ENCODE data around the gene SRSF3. TPM values are rescaled to one million over a fixed set of nuclear protein-coding genes. Genes with fewer than 3 reads are reported as not detected.

Gene SRSF3
- total RNA-seq, 6 donors from 2014 or later, result 61.5 to 220 (median 167) TPM

DNA sequence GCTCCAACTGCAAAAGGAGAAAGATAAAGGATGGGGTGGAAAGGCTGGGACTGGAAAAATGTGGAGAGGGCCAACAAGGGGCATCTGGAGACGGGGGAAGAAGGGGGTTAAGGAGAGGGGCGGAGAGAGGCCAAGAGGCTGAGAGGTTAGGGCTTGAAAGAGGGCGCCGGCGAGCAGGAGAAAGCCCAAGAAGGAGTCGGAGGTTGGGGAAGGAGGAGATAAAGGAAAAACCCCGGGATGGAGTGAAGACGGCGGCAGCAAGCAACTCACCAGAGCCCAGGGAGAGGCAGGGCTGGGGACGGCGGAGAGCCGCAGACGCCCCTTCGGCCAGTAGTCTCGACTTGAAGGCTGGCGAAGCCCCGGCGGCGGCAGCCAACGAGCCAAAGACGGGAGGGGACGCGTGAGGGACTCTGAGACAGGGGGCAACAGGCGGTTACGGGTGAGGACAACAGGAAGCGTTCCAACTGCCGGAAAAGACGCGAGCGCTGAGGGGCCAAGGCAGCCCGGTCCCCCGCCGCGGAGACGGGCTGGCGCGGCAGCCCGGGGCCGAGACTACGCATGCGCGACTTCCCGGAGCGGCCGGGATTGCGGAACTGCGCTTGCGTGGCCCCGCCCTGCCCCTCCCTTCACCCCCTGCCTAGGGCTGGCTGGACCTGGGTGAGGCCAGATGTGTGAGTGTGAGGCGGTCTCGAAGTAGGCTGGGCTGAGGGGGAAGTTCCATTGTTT, 47.1 kb upstream of the SRSF3 start, which contains the start of gene STK38:
TSS of gene STK38 (minus strand) at position 560 of the 726 bp plus-strand sequence. CDS start 7,277 bp downstream, outside the sequence.
- Histone ChIP-seq H3K36me3 (no peaks in the 10 kb centered on the region), H3K27me3 (no peaks in the 10 kb centered on the region), H3K9me3 (no peaks in the 10 kb centered on the region), H3K27ac (peak within 1 kb of the TSS; percentile 90 to 99 (median 97)), H3K4me1 (peaks cover 23 to 46% (median 32%) of the 10 kb centered on the region in 4 donors), H3K4me3 (peak within 1 kb of the TSS; percentile 70 to 91 (median 77))
- DNase-seq, result peak; percentile 93 to 99
- peak; percentile 95 to 97 for ATAC-seq (ENCODE audit: low FRiP score in 2 of 2)
- WGBS, 2 donors, result 1% methylated on average over 32 to 49 of the region's 51 CpGs
- TF ChIP-seq, protein P1, sequence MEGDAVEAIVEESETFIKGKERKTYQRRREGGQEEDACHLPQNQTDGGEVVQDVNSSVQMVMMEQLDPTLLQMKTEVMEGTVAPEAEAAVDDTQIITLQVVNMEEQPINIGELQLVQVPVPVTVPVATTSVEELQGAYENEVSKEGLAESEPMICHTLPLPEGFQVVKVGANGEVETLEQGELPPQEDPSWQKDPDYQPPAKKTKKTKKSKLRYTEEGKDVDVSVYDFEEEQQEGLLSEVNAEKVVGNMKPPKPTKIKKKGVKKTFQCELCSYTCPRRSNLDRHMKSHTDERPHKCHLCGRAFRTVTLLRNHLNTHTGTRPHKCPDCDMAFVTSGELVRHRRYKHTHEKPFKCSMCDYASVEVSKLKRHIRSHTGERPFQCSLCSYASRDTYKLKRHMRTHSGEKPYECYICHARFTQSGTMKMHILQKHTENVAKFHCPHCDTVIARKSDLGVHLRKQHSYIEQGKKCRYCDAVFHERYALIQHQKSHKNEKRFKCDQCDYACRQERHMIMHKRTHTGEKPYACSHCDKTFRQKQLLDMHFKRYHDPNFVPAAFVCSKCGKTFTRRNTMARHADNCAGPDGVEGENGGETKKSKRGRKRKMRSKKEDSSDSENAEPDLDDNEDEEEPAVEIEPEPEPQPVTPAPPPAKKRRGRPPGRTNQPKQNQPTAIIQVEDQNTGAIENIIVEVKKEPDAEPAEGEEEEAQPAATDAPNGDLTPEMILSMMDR (IDR thresholded peaks at IDR 0.05), result peak in 2 of 6 experiments; percentile 13 to 21
- TF ChIP-seq POLR2AphosphoS5 (IDR thresholded peaks at IDR 0.05), result peak; percentile 93 to 99
- peak in 3 of 4 donors; percentile 76 to 99 (median 99) for TF ChIP-seq POLR2A (IDR thresholded peaks at IDR 0.05)
- peak in 1 of 4 donors; percentile 64 for TF ChIP-seq EP300 (IDR thresholded peaks at IDR 0.05)

DNA sequence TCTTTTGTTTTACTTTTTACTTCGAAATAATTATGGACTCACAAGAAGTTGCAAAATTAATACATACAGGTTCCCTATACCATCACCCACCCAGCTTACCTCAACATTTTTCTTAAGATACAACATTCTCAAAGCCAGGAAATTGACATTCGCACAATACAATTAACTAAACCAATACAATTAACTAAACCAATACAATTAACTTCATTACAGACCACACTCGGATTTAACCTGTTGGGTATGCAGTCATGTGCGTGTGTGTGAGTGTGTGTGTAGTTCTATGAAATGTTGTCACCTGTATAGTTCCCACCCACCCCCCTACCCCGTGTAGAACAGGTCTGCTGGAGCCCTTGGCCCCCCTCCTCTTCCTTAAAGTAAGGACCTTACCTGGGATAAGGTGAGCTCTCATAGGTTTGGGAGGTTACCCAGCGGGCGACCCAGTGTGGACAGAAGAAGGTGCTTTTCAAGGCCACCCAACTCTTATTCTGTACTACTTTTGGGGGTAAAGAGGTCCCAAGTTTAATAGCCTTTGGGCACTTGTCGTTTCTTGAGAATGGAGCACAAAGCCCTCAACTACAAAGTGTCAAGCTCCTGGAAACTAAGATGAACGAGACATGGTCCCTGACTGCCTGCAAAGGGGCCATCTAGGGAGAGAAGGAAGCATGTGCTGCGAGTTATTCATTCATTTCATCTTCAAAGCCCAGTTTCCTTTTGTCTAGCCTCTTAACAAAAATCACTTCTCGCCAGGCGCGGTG, 46.3 kb upstream of the SRSF3 start:
- Histone ChIP-seq H3K4me3 (peak overlapping the region in 3 of 4 donors; percentile 70 to 91 (median 80)), H3K36me3 (no peaks in the 10 kb centered on the region), H3K27me3 (no peaks in the 10 kb centered on the region), H3K9me3 (no peaks in the 10 kb centered on the region), H3K4me1 (peaks cover 23 to 41% (median 31%) of the 10 kb centered on the region in 4 donors), H3K27ac (peak overlapping the region; percentile 90 to 99 (median 97))
- TF ChIP-seq, protein P1 (IDR thresholded peaks at IDR 0.05), result no peak
- 57 to 62% methylated on average over 13 of the region's 13 CpGs for WGBS, 2 donors
- DNase-seq, result no peak
- no peak for ATAC-seq (ENCODE audit: low FRiP score in 2 of 2)

DNA sequence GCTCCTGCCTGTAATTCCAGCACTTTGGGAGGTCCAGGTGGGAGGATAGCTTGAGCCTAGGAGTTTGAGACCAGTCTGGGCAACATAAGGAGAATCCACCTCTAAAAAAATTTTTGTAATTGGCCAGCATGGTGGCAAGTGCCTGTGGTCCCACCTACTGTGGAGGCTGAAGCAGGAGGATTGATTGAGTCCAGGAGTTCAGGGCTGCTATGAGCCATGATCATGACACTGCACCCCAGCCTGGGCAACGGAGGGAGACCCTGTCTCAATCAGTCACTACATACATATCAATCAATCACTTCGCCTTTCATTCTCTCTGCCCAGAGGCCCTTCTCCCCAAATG, 45.8 kb upstream of the SRSF3 start:
- no peak overlapping the region for H3K27ac ChIP-seq
- no peaks in the 10 kb centered on the region for H3K36me3 ChIP-seq
- no peaks in the 10 kb centered on the region for H3K9me3 ChIP-seq
- 94 to 96% methylated on average over 2 of the region's 2 CpGs for WGBS, 2 donors
- peaks cover 23 to 36% (median 30%) of the 10 kb centered on the region in 4 donors for H3K4me1 ChIP-seq
- no peak for TF ChIP-seq EP300 (IDR thresholded peaks at IDR 0.05)
- TF ChIP-seq POLR2A (IDR thresholded peaks at IDR 0.05), result no peak
- TF ChIP-seq, protein P1 (IDR thresholded peaks at IDR 0.05), result no peak
- TF ChIP-seq POLR2AphosphoS5 (IDR thresholded peaks at IDR 0.05), result no peak
- no peaks in the 10 kb centered on the region for H3K27me3 ChIP-seq
- H3K4me3 ChIP-seq, result no peak overlapping the region
- DNase-seq (no peak), ATAC-seq (ENCODE audit: low FRiP score in 2 of 2) (no peak)

DNA sequence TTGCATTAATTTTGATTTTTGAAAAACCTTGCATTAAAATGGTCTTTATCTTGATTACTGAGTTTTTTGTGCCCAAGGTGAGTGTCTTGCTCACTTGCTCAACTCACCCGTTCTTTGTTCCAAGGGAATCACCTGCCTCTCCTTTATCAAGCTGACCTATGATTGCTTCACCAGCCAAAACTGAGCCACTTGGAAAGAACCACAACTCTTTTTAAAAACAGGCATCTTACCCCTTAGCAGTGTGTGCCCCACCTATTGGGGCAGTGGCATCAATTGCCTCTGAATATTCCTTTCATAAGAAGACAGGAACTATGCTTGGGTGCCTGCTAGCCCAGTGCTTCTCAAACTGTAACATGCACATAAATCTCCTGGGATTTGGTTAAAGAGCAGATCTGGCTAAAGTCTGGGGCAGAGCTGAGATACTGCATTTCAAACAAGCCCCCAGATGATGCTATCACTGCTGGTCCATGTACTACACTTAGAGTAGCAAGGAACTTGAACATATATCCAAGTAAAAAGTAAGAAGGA, 43.6 kb upstream of the SRSF3 start:
- Histone ChIP-seq H3K36me3 (no peaks in the 10 kb centered on the region), H3K27me3 (no peaks in the 10 kb centered on the region), H3K4me3 (no peak overlapping the region), H3K9me3 (no peaks in the 10 kb centered on the region), H3K4me1 (peaks cover 6 to 14% (median 11%) of the 10 kb centered on the region in 4 donors), H3K27ac (no peak overlapping the region)
- DNase-seq (no peak), ATAC-seq (ENCODE audit: low FRiP score in 2 of 2) (no peak)
- no peak for TF ChIP-seq POLR2AphosphoS5 (IDR thresholded peaks at IDR 0.05)
- no peak for TF ChIP-seq POLR2A (IDR thresholded peaks at IDR 0.05)
- TF ChIP-seq EP300 (IDR thresholded peaks at IDR 0.05), result no peak
- WGBS, 2 donors, result 73 to 84% methylated on average over 1 of the region's 1 CpG

DNA sequence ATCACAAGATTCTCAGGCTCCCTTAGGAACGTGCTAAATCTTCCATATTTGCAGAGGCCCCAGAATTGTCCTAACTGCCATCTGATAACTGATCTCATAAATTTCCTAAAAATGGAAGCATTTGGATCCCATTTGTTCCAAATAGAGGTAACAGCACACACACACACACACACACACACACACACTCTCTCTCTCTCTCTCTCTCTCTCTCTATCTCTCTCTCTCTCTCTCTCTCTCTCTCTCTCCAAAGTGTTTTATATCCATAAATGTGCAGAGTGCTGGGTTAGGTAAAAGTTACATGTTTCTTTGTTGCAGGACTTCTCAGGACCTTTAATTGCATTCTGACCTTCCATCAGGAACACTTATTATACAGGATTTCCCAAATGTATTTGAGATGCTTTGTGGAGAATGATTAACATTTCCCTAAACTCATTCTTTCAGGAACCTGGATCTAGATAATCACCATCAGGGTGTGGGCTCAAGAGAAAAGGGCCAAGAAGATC, 38.4 kb upstream of the SRSF3 start:
- no peak for TF ChIP-seq EP300 (IDR thresholded peaks at IDR 0.05)
- TF ChIP-seq POLR2A (IDR thresholded peaks at IDR 0.05), result no peak
- no peak for TF ChIP-seq POLR2AphosphoS5 (IDR thresholded peaks at IDR 0.05)
- TF ChIP-seq, protein P1 (IDR thresholded peaks at IDR 0.05), result no peak
- Histone ChIP-seq H3K9me3 (no peaks in the 10 kb centered on the region), H3K4me3 (no peak overlapping the region), H3K36me3 (no peaks in the 10 kb centered on the region), H3K27ac (no peak overlapping the region), H3K27me3 (no peaks in the 10 kb centered on the region), H3K4me1 (peaks cover 0 to 3% (median 0%) of the 10 kb centered on the region in 4 donors)
- 70 to 92% methylated on average over 1 of the region's 1 CpG for WGBS, 2 donors
- no peak for DNase-seq
- ATAC-seq (ENCODE audit: low FRiP score in 2 of 2), result no peak

All from upper lobe of left lung (tissue), 6 donors.